NCI-H1417 (cell line): ENCODE results near the gene GRM1.
"Not testable (repeated sequence)": the region's sequence is repeated elsewhere in the genome, so short reads cannot be mapped to it uniquely, and the experiment has no call there.

Experiments used
- DNase-seq, 3 experiments: peaks; one replicate each; lab custom pipeline; 2025; lab: John Stamatoyannopoulos, UW

The GRM1 gene

GRCh38 chr6:146191166-146191565 lies 162.3 kb downstream of the GRM1 start:
- DNase-seq, result no peak

- DNase-seq, result peak in 1 of 3 experiments; percentile 17
Observed at GRCh38 chr6:146191612-146192011, 162.8 kb downstream of the GRM1 start.

- DNase-seq, result no peak
Observed at GRCh38 chr6:146194434-146194833, 165.6 kb downstream of the GRM1 start.

- peak; percentile 10 to 54 (median 32) for DNase-seq
Observed at GRCh38 chr6:146200176-146200575, 171.3 kb downstream of the GRM1 start.

GRCh38 chr6:146202570-146202969 lies 173.7 kb downstream of the GRM1 start:
- no peak for DNase-seq

GRCh38 chr6:146209942-146210341 lies 181.1 kb downstream of the GRM1 start:
- no peak for DNase-seq

- no peak for DNase-seq
Observed at GRCh38 chr6:146210406-146211083, 181.7 kb downstream of the GRM1 start.

- DNase-seq, result no peak
Observed at GRCh38 chr6:146211646-146212045, 182.8 kb downstream of the GRM1 start.

GRCh38 chr6:146212781-146213180 lies 183.9 kb downstream of the GRM1 start:
- DNase-seq, result no peak

GRCh38 chr6:146219101-146219500 lies 190.2 kb downstream of the GRM1 start:
- no peak for DNase-seq

- no peak for DNase-seq
Observed at GRCh38 chr6:146224449-146224848, 195.6 kb downstream of the GRM1 start.

- DNase-seq, result no peak
Observed at GRCh38 chr6:146224988-146225387, 196.1 kb downstream of the GRM1 start.

- DNase-seq, result no peak
Observed at GRCh38 chr6:146240322-146240721, 211.5 kb downstream of the GRM1 start.

- DNase-seq, result no peak
Observed at GRCh38 chr6:146240807-146241206, 211.9 kb downstream of the GRM1 start.

- not testable (repeated sequence) for DNase-seq
Observed at GRCh38 chr6:146243646-146244045, 214.8 kb downstream of the GRM1 start.

GRCh38 chr6:146244630-146245143 lies 215.8 kb downstream of the GRM1 start:
- DNase-seq, result peak in 2 of 3 experiments; percentile 42 to 87

GRCh38 chr6:146246028-146246427 lies 217.2 kb downstream of the GRM1 start:
- peak in 1 of 3 experiments; percentile 22 for DNase-seq

- no peak for DNase-seq
Observed at GRCh38 chr6:146253691-146254090, 224.8 kb downstream of the GRM1 start.

- DNase-seq, result no peak
Observed at GRCh38 chr6:146258206-146258605, 229.3 kb downstream of the GRM1 start.

- DNase-seq, result no peak
Observed at GRCh38 chr6:146260886-146261285, 232.0 kb downstream of the GRM1 start.

GRCh38 chr6:146265056-146265455 lies 236.2 kb downstream of the GRM1 start:
- DNase-seq, result no peak

GRCh38 chr6:146267447-146267846 lies 238.6 kb downstream of the GRM1 start:
- DNase-seq, result no peak

- DNase-seq, result no peak
Observed at GRCh38 chr6:146267946-146268345, 239.1 kb downstream of the GRM1 start.

- no peak for DNase-seq
Observed at GRCh38 chr6:146269482-146269881, 240.6 kb downstream of the GRM1 start.
